B cell (primary cell): Measurements from ENCODE around the gene RAD51B. TPM values are rescaled to one million over a fixed set of nuclear protein-coding genes. Genes with fewer than 3 reads are reported as not detected.

Experiments
- ATAC-seq: fragments of 200-7000 bp; cut with Tn5 transposase; one replicate; pipeline ENCODE4 v1.10.0; 2021; ENCODE audit warnings: low read depth, mild to moderate bottlenecking, moderate number of reproducible peaks, moderate library complexity
- CTCF ChIA-PET: fragments of 350-600 bp; sonication (Branson Sonifier 250); formaldehyde crosslinking; loops from one replicate; lab custom pipeline; 2021; ENCODE audit warnings: antibody characterized with exemption, inconsistent platforms; lab: Charles Lee
- POLR2A ChIA-PET: fragments of 350-600 bp; sonication (Branson Sonifier 250); formaldehyde crosslinking; loops from one replicate; lab custom pipeline; 2021; ENCODE audit warnings: antibody characterized with exemption; lab: Charles Lee
- DNase-seq: peaks from one replicate; pipeline ENCODE4 v3.0.0; 2013
- H2AFZ ChIP-seq: 2 replicates; pipeline ENCODE4 v1.6.1; 2012; ENCODE audit warnings: mild to moderate bottlenecking, low read depth, low read length; ENCODE audit not compliant: insufficient read depth, poor library complexity, severe bottlenecking
- H3K27ac ChIP-seq, 2 donors: 1 replicate in 1 of 2; 2 replicates in 1 of 2; pipeline ENCODE4 v1.5.1; 2012 to 2013; ENCODE audit warnings: low read length in 2 of 2, mild to moderate bottlenecking in 2 of 2, moderate library complexity in 1 of 2
- H3K27me3 ChIP-seq, 4 experiments: fragments of 200-600 bp in 1 of 4; sonication (generic) in 1 of 4; replicated peaks in 1 of 4; 1 replicate in 2 of 4; 2 replicates in 2 of 4; pipeline versions ENCODE4 v1.6.1 to v1.7.0; 2013 to 2016; ENCODE audit warnings: low read length in 3 of 4, mild to moderate bottlenecking in 2 of 4, mixed read lengths in 1 of 4, moderate library complexity in 1 of 4; ENCODE audit not compliant: insufficient read depth in 4 of 4, control insufficient read depth in 3 of 4; ENCODE audit errors: control extremely low read depth in 1 of 4
- H3K36me3 ChIP-seq, 2 experiments: replicated peaks in 1 of 2; 1 replicate in 1 of 2; 2 replicates in 1 of 2; pipeline versions ENCODE4 v1.6.1 to v1.7.1; 2013; ENCODE audit warnings: low read length in 1 of 2; ENCODE audit not compliant: insufficient read depth in 2 of 2, control insufficient read depth in 1 of 2; ENCODE audit errors: control extremely low read depth in 1 of 2, extremely low read depth in 1 of 2
- H3K4me1 ChIP-seq, 2 donors: fragments of 200-600 bp in 1 of 2; sonication (generic) in 1 of 2; 1 replicate in 1 of 2; 2 replicates in 1 of 2; pipeline versions ENCODE4 v1.5.1 to v1.6.1; 2013 to 2017; ENCODE audit warnings: low read length in 2 of 2; ENCODE audit not compliant: control insufficient read depth in 2 of 2, insufficient read depth in 2 of 2
- H3K4me2 ChIP-seq: replicated peaks from 2 replicates; pipeline ENCODE3; 2012; ENCODE audit warnings: mild to moderate bottlenecking, low read depth, low read length; ENCODE audit not compliant: poor library complexity, severe bottlenecking
- H3K4me3 ChIP-seq, 5 experiments: fragments of 200-600 bp in 1 of 5; sonication (generic) in 1 of 5; 1 replicate in 3 of 5; 2 replicates in 2 of 5; pipeline versions ENCODE4 v1.5.1 to v1.7.0; 2011 to 2016; ENCODE audit warnings: low read length in 4 of 5, mild to moderate bottlenecking in 4 of 5, low read depth in 2 of 5, control low read depth in 1 of 5, moderate library complexity in 1 of 5; ENCODE audit not compliant: insufficient read depth in 1 of 5; ENCODE audit errors: control extremely low read depth in 1 of 5, extremely low read depth in 1 of 5
- H3K79me2 ChIP-seq: fragments of 200-600 bp; sonication (generic); one replicate; pipeline ENCODE4 v1.6.0; 2016; ENCODE audit warnings: low read length; ENCODE audit not compliant: control insufficient read depth, insufficient read depth
- H3K9ac ChIP-seq: fragments of 200-600 bp; sonication (generic); 2 replicates; pipeline ENCODE4 v1.6.1; 2017; ENCODE audit warnings: mild to moderate bottlenecking, low read length, moderate library complexity
- H3K9me3 ChIP-seq, 3 donors: one replicate each; pipeline versions ENCODE4 v1.6.1 to v1.7.1; 2013; ENCODE audit warnings: low read length in 2 of 3; ENCODE audit not compliant: control insufficient read depth in 2 of 3, insufficient read depth in 1 of 3; ENCODE audit errors: control extremely low read depth in 1 of 3
- H4K20me1 ChIP-seq: 2 replicates; pipeline ENCODE4 v1.6.0; 2012; ENCODE audit warnings: mild to moderate bottlenecking, low read length; ENCODE audit not compliant: insufficient read depth, control insufficient read depth, poor library complexity, severe bottlenecking
- H3K27ac Mint-ChIP-seq: one replicate; pipeline ENCODE4 v1.8.0; 2021; ENCODE audit warnings: mixed read lengths
- H3K27me3 Mint-ChIP-seq: one replicate; pipeline ENCODE4 v1.8.0; 2021; ENCODE audit warnings: mixed read lengths
- H3K4me1 Mint-ChIP-seq: one replicate; pipeline ENCODE4 v1.8.0; 2021; ENCODE audit warnings: mixed read lengths
- H3K4me3 Mint-ChIP-seq: one replicate; pipeline ENCODE4 v1.8.0; 2021; ENCODE audit warnings: mixed read lengths
- H3K9me3 Mint-ChIP-seq: one replicate; pipeline ENCODE4 v1.8.0; 2022; ENCODE audit warnings: mixed read lengths; ENCODE audit not compliant: insufficient read depth
- EZH2 ChIP-seq: IDR thresholded peaks from 2 replicates; pipeline ENCODE4 v1.6.1; 2012; ENCODE audit warnings: borderline replicate concordance, low read depth, mild to moderate bottlenecking, moderate library complexity, low read length; ENCODE audit not compliant: insufficient read depth, poor library complexity, severe bottlenecking
- WGBS: methylation state at CpG from one replicate; pipeline ENCODE4 v1.1.5; 2013; ENCODE audit warnings: missing lambda C conversion rate; ENCODE audit not compliant: insufficient coverage; 5-methylcytosine and 5-hydroxymethylcytosine counted together
- intact Hi-C: fragments of 100-400 bp; cut with micrococcal nuclease; formaldehyde crosslinking; loops from one replicate; pipeline ENCODE4 v1.10.0; 2022
- polyA plus RNA-seq: library from polyadenylated mRNA; depleted of rRNA; stranded (reverse); fragments of >200 nt; gene quantifications from 2 replicates; pipeline ENCODE4 v1.2.3, GENCODE V29; 2012
- total RNA-seq, 2 donors: library from RNA; stranded (reverse); fragments of 120-200 nt in 1 of 2; gene quantifications; 1 replicate in 1 of 2; 2 replicates in 1 of 2; pipeline versions ENCODE4 v1.2.3 to v1.2.4, GENCODE V29; 2013 to 2022
- TF ChIP-seq, protein P1 (sequence below): fragments of 200-600 bp; IDR thresholded peaks from one replicate; pipeline ENCODE4 v1.8.0; 2022; ENCODE audit warnings: antibody characterized with exemption, mild to moderate bottlenecking

The RAD51B gene
- total and polyA plus RNA-seq, 2 donors (not counting 1 experiment from before 2014, with no cell fraction given) = 6.5 to 60.6 TPM

- Histone ChIP-seq H3K4me3 (no peak overlapping the region), H3K9me3 (no peaks in the 10 kb centered on the region), H3K4me1 (peaks cover 32 to 33% of the 10 kb centered on the region in 2 donors), H3K27me3 (no peaks in the 10 kb centered on the region), H4K20me1 (no peaks in the 10 kb centered on the region), H3K36me3 (no peaks in the 10 kb centered on the region), H3K27ac (no peak overlapping the region), H3K4me2 (no peak overlapping the region), H2AFZ (no peak overlapping the region), H3K9ac (no peak overlapping the region), H3K79me2 (peaks cover 10% of the 10 kb centered on the region)
- TF ChIP-seq, protein P1, sequence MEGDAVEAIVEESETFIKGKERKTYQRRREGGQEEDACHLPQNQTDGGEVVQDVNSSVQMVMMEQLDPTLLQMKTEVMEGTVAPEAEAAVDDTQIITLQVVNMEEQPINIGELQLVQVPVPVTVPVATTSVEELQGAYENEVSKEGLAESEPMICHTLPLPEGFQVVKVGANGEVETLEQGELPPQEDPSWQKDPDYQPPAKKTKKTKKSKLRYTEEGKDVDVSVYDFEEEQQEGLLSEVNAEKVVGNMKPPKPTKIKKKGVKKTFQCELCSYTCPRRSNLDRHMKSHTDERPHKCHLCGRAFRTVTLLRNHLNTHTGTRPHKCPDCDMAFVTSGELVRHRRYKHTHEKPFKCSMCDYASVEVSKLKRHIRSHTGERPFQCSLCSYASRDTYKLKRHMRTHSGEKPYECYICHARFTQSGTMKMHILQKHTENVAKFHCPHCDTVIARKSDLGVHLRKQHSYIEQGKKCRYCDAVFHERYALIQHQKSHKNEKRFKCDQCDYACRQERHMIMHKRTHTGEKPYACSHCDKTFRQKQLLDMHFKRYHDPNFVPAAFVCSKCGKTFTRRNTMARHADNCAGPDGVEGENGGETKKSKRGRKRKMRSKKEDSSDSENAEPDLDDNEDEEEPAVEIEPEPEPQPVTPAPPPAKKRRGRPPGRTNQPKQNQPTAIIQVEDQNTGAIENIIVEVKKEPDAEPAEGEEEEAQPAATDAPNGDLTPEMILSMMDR = no peak
- no peak for TF ChIP-seq EZH2
- Mint-ChIP-seq H3K4me1 (peaks cover 35% of the 10 kb centered on the region), H3K4me3 (no peak overlapping the region), H3K27me3 (no peaks in the 10 kb centered on the region), H3K27ac (no peak overlapping the region), H3K9me3 (no peaks in the 10 kb centered on the region)
- no peak for ATAC-seq
- 91% methylated on average over 1 of the region's 3 CpGs for WGBS
- ChIA-PET CTCF (no interaction called here), POLR2A (no interaction called here)
- intact Hi-C loops = no loop called here
- DNase-seq = no peak
Observed at GRCh38 chr14:68466491-68466977, 647.0 kb downstream of the RAD51B start.

GRCh38 chr14:68467425-68467824 is 647.8 kb downstream of the RAD51B start:
- peaks cover 44% of the 10 kb centered on the region for H3K4me1 Mint-ChIP-seq
- ChIA-PET POLR2A (interaction anchor here (0.7 kb wide), 2 partner anchors 55 to 191 kb away, joined by 3 to 5 read pairs; no protein-coding TSS in a partner anchor), CTCF (interaction anchor here (1.1 to 1.3 kb wide), 2 partner anchors 9 to 377 kb away, joined by 3 read pairs; no protein-coding TSS in a partner anchor)
- H3K27me3 Mint-ChIP-seq = no peaks in the 10 kb centered on the region
- peaks cover 41 to 42% of the 10 kb centered on the region in 2 donors for H3K4me1 ChIP-seq
- H4K20me1 ChIP-seq = no peaks in the 10 kb centered on the region
- DNase-seq (no peak), ATAC-seq (no peak)
- no peak overlapping the region for H3K4me2 ChIP-seq
- H2AFZ ChIP-seq = no peak overlapping the region
- no peaks in the 10 kb centered on the region for H3K27me3 ChIP-seq
- no peak overlapping the region for H3K27ac Mint-ChIP-seq
- no peaks in the 10 kb centered on the region for H3K36me3 ChIP-seq
- H3K4me3 Mint-ChIP-seq = no peak overlapping the region
- no peaks in the 10 kb centered on the region for H3K9me3 Mint-ChIP-seq
- peaks cover 10% of the 10 kb centered on the region for H3K79me2 ChIP-seq
- H3K27ac ChIP-seq = no peak overlapping the region
- WGBS = 94% methylated on average over 2 of the region's 4 CpGs
- TF ChIP-seq, protein P1 = no peak
- no peak for TF ChIP-seq EZH2
- H3K9me3 ChIP-seq = no peaks in the 10 kb centered on the region
- H3K4me3 ChIP-seq = no peak overlapping the region
- H3K9ac ChIP-seq = no peak overlapping the region
- intact Hi-C loops = no loop called here
